HG03521 (cell line): ENCODE data around the gene NBDY.
"Not testable (repeated sequence)": the region's sequence is repeated elsewhere in the genome, so short reads cannot be mapped to it uniquely, and the experiment has no call there.

ENCODE experiments used
- ATAC-seq: cut with Tn5 transposase; IDR thresholded peaks from one replicate; pipeline ENCODE4 v1.9.1; 2021; ENCODE audit warnings: mild to moderate bottlenecking, moderate library complexity; ENCODE audit not compliant: unreplicated experiment

NBDY gene

GRCh38 chrX:56764153-56764974 is 35.3 kb downstream of the NBDY start:
- peak; percentile 69 for ATAC-seq

DNA sequence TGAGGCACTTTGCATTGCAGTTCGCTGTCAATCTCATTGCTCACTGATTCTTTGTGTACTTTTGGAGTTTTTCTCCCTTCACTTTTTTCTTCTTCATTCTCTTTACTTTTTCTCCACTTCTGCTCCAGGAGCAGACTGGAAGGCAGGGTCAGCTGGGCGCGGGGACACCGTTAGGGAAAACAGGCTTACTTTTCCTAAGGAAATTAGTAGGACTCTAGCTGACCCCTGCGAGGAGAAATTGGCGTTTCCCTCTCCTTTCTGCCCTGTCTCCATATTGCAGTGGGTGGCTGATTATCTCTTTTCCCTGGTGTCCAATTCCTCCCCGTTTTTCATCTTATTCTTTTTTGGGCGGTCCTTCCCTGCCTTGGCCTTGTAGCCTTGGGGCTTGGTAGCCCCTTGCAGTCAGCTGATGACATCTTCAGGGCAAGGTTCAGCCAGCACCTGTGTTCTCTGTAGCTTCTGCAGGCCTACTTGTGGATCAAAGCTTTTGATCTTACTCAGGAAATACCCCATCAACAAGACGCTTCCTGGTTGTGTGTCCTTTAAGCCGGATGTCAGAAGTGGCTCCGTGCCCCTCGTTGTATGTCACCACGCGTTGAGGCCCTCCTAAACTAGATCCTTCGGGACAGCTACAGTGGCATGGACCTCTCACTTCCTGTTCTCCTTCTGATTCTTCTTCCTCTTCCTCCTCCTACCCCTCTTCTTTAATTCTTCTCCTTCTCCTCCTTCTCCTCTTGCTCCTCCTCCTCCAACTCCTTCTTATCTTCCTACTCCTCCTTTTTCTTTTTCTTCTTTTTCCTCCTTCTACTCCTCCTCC is 36.1 kb downstream of the NBDY start:
- no peak for ATAC-seq

- ATAC-seq: no peak
These were observed 36.9 kb downstream of the NBDY start for GRCh38 chrX:56765811-56766553.

DNA sequence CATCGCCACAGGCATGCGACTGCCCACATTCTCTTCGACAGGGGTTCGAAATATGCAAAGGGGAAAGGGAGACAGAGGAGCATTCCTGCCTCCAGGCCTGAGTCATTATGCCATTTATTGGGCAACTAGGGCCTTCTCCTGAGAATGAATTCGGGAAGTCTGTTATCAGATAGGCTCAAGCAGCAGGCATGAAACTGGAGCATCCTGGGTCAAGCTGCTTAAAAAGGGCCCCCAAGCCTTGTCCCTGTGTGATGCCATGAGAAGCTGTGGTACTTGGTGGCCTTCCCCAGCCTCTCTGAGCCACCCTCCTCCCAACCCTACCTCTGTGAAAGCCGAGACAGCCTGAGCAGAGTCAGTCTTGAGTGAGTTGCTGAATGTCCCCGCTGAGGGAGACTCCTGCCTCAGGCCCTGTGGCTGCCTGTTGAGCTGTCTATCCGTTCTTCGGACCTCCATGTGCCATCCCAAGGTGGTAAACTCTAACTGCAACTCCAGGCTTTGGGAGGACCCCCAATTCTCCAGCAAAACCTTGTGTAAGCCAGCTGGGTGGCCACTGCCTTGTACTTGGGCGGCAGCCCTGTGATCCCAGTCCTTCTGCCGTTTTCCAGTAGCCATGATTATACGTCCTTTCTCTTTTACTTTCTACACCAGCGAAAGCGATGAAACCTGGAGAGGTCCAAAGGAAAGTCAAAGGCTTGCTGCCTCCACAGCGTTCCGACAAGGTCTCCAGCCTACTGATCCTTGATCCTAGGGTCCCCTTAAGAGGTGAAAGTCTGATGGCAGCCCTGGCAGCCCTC is 37.7 kb downstream of the NBDY start:
- ATAC-seq: no peak

- not testable (repeated sequence) for ATAC-seq
These were observed 38.5 kb downstream of the NBDY start for GRCh38 chrX:56767348-56768119.

DNA sequence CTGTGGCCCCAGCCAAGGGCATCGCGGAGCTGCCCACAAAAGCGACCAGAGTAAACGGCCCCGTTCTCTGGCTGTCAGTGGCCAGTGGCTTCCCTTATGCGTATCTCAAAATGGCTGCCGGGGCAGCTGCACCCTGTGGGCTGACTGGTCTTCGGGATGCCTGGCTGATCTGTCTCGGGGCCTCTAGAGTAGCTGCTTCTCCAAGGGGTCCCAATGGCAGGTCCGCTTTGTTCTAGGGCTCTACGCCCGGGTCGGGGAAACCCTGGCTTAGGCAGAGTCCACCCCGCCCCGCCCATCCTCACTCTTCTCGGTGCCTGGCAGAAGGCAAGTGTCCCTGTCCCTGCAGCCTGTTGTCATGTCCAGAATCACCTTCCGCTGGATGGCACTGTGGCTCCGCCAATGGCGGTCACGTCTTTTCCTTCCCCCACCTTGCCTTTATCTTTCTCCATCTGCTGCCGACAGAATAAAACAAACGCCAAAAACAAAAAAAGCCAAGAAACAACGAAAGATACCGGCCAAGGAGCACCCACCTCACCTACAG is 39.1 kb downstream of the NBDY start:
- ATAC-seq: not testable (repeated sequence)

- ATAC-seq: not testable (repeated sequence)
These were observed 43.9 kb downstream of the NBDY start for GRCh38 chrX:56772675-56773521.

DNA sequence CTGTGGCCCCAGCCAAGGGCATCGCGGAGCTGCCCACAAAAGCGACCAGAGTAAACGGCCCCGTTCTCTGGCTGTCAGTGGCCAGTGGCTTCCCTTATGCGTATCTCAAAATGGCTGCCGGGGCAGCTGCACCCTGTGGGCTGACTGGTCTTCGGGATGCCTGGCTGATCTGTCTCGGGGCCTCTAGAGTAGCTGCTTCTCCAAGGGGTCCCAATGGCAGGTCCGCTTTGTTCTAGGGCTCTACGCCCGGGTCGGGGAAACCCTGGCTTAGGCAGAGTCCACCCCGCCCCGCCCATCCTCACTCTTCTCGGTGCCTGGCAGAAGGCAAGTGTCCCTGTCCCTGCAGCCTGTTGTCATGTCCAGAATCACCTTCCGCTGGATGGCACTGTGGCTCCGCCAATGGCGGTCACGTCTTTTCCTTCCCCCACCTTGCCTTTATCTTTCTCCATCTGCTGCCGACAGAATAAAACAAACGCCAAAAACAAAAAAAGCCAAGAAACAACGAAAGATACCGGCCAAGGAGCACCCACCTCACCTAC is 44.5 kb downstream of the NBDY start:
- ATAC-seq: not testable (repeated sequence)

- ATAC-seq: not testable (repeated sequence)
These were observed 49.3 kb downstream of the NBDY start for GRCh38 chrX:56778099-56778923.

- not testable (repeated sequence) for ATAC-seq
These were observed 50.0 kb downstream of the NBDY start for GRCh38 chrX:56778924-56779468.

DNA sequence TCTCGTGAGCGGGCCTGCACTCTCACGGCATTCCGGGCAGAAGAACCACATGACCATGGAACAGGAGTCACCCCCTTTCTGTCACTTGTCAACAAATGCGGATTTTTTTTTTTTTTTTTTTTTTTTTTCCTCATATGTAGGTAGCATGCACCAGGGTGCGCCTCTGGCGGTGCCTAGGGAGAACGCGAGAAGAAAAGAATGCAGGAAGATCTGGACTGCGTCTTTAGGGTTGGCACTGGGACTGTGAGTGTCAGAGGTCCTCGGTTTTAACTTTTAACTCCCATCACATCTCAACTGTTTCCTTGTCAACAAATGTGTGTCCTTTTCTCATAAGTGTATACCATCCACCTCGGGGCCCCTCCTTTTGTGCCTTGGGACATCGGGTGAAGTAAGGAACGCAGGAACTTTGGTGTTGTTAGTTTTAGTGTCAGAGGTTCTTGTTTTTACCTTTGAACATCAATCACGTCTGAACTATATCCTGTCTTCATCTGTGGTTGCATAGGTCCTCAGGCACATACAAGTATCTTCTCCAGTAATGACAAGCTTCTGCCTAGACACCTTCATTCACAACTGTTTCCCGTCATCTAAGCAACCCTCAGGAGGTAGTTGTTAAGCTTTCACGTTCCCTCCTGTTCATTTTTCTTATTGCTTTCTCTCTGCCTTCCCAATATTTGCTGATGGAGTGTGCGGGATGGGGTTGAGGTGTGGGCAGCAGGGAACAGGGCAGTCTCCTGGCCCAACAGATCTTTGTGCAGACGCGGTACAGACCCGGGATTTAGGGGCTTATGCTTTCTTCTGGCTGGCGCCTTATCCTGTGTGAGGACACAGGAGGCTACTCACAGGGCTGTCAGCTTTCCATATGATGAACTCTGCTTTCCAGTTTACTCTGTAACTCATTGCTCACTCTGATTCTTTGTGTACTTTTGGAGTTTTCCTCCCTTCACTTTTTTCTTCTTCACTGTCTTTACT is 51.9 kb downstream of the NBDY start:
- not testable (repeated sequence) for ATAC-seq

DNA sequence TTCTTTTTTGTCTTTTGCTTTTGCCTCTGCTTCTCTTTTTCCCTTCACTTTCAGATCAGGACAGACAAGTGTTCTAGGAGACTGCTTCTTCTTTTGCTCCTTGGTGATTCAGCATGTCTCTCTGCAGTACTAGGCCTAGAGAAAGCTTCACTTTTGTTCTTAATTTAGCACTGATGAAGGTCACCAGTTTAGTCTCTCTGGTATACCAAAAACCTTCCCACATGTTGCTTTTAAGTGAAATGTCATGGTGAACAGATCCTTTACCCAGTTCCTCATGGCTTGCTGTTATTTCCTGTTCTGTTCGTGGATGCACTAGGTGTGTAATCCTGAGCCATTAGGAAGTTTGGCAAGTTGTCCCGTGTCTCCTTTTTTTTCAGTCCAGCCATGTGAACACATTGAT is 53.3 kb downstream of the NBDY start:
- ATAC-seq: no peak

DNA sequence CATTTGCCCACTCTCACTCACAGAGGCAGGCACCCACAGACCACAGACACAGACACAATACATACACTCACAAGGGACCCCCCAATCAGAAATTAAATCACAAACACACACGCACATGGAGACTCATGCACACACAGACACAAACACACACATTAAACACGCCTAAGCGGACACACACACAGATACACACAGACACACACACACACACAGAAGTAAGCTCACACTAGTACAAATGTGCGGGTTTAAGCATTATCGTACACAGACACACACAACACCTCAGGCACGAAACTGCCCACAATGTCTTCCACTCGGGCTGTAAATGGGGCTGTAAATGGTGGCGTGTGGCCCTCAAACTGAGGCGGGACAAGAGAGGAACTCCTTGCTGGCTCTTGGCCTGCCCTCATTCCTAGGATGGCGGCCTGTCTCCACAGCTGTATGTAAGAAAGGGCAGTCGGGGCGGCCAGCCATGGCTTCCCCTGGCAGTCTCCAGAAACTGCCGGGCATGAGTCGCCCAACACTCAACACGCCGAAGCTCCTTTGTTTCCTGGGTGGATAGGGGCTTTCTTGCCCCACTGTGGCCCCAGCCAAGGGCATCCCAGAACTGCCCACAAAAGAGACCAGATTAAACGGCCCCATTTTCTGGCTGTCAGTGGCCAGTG is 53.9 kb downstream of the NBDY start:
- no peak for ATAC-seq

- no peak for ATAC-seq
These were observed 54.4 kb downstream of the NBDY start for GRCh38 chrX:56783450-56783831.

DNA sequence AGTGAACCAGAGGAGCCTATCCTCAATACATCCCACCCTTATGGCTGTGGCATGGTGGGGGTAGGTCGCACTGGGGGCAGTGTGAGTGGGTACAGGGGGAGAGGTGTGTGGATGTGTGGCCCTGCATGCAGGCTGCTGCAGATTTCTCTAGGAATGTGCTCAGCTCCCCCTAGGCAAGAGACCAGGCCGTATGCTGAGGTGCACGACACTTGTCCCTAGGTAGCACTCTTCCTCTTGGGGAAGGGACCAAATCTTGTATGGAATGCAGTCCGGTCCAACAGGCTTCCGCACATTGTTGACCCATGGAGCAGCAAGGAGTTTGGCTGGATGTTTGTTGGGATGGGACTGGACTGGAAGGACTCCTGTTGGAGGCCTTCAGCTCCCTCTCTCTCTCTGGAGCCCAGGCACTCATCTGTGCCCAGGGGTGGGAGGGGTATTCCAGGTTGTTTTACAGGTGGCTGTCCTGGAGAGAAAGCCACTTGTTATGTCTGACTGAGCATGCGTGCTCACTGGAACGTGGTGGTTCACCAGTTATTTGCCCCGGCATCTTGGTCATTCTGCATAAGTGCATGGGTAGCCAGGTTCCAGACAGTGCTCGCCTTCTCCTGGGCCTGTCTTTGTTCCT is 55.1 kb downstream of the NBDY start:
- no peak for ATAC-seq
